RWPE2 (cell line): Measurements from ENCODE around the gene UFC1.
A peak's percentile ranks its signal among the peaks of the same experiment; 100 is the strongest.

Experiments used
- ATAC-seq: fragments of 200-7000 bp; cut with Tn5 transposase; 3 replicates; pipeline ENCODE4 v1.9.1; 2021; ENCODE audit warnings: low read depth
- DNase-seq: peaks from one replicate; pipeline ENCODE4 v3.0.0-alpha.2; 2020; ENCODE audit warnings: low spot score
- H3K27ac ChIP-seq: fragments of 450-650 bp; 2 replicates; pipeline ENCODE4 v1.5.1; 2017; ENCODE audit warnings: mild to moderate bottlenecking; ENCODE audit not compliant: poor library complexity, severe bottlenecking
- H3K27me3 ChIP-seq: fragments of 250-450 bp; sonication (Bioruptor Pico); 2 replicates; pipeline ENCODE4 v1.5.1; 2021; ENCODE audit warnings: mild to moderate bottlenecking, moderate library complexity; ENCODE audit not compliant: insufficient read depth, poor library complexity, severe bottlenecking
- H3K36me3 ChIP-seq: fragments of 250-450 bp; sonication (Bioruptor Pico); 2 replicates; pipeline ENCODE4 v1.5.1; 2020; ENCODE audit warnings: low read depth, mild to moderate bottlenecking, moderate library complexity
- H3K4me1 ChIP-seq: fragments of 250-450 bp; sonication (Bioruptor Pico); 2 replicates; pipeline ENCODE4 v1.5.1; 2021; ENCODE audit warnings: mild to moderate bottlenecking, moderate library complexity; ENCODE audit not compliant: insufficient read depth, poor library complexity, severe bottlenecking
- H3K4me3 ChIP-seq: fragments of 250-450 bp; sonication (Bioruptor Pico); 2 replicates; pipeline ENCODE4 v1.5.1; 2021; ENCODE audit warnings: mild to moderate bottlenecking, moderate library complexity; ENCODE audit not compliant: severe bottlenecking
- H3K9me3 ChIP-seq: fragments of 250-450 bp; sonication (Bioruptor Pico); 2 replicates; pipeline ENCODE4 v1.5.1; 2021; ENCODE audit warnings: mild to moderate bottlenecking, moderate library complexity; ENCODE audit not compliant: severe bottlenecking
- TF ChIP-seq, protein P1 (sequence below): fragments of 450-650 bp; IDR thresholded peaks from one replicate; pipeline ENCODE4 v1.5.1; 2017; ENCODE audit warnings: mild to moderate bottlenecking, moderate library complexity; ENCODE audit not compliant: poor library complexity, severe bottlenecking

Gene UFC1

DNA sequence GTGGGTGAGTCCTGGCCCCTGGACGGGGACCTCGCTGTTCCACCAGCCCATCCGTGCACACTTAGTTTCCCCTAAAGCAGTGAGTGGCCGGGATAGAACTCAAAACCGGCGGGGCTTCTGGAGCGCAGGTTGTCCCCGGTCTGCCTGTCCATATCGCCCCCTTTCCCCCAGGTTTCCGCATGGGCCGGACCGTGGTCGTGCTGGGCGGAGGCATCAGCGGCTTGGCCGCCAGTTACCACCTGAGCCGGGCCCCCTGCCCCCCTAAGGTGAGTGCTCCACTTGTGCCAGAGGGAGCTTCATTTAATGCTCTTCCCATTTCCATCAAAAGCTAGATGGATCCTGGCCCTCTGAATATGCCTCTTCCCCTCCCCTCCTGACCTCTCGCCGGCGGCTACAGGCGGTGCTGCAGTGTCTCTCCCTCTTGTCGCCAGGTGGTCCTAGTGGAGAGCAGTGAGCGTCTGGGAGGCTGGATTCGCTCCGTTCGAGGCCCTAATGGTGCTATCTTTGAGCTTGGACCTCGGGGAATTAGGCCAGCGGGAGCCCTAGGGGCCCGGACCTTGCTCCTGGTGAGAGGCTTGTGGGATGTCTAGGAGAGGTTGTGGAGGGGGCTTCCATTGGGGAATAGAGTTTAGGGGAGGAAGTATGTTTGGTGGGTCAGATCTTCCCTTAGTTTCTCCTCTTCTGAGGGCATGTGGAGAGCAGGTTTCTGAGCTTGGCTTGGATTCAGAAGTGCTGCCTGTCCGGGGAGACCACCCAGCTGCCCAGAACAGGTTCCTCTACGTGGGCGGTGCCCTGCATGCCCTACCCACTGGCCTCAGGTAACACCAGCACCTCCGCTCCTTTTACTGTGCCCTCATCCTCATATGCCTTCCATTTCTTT is 13.1 kb downstream of the UFC1 start:
- DNase-seq, result no peak
- Histone ChIP-seq H3K36me3 (peaks cover 26% of the 10 kb centered on the region), H3K4me1 (no peaks in the 10 kb centered on the region)

DNA sequence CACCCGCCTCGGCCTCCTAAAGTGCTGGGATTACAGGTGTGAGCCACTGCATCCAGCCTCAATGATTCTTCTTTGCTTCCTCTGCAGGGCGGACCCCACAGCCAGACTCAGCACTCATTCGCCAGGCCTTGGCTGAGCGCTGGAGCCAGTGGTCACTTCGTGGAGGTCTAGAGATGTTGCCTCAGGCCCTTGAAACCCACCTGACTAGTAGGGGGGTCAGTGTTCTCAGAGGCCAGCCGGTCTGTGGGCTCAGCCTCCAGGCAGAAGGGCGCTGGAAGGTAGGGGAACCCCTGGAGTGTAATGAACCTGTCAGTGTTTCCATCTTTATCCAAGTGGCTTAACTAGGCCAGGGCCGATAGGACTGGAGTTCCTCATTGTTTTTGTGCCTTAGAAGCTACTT is 15.1 kb downstream of the UFC1 start:
- DNase-seq (no peak), ATAC-seq (no peak)
- Histone ChIP-seq H3K27me3 (no peaks in the 10 kb centered on the region), H3K4me3 (no peak overlapping the region), H3K9me3 (no peaks in the 10 kb centered on the region), H3K27ac (no peak overlapping the region), H3K4me1 (no peaks in the 10 kb centered on the region), H3K36me3 (peaks cover 31% of the 10 kb centered on the region)
- TF ChIP-seq, protein P1, sequence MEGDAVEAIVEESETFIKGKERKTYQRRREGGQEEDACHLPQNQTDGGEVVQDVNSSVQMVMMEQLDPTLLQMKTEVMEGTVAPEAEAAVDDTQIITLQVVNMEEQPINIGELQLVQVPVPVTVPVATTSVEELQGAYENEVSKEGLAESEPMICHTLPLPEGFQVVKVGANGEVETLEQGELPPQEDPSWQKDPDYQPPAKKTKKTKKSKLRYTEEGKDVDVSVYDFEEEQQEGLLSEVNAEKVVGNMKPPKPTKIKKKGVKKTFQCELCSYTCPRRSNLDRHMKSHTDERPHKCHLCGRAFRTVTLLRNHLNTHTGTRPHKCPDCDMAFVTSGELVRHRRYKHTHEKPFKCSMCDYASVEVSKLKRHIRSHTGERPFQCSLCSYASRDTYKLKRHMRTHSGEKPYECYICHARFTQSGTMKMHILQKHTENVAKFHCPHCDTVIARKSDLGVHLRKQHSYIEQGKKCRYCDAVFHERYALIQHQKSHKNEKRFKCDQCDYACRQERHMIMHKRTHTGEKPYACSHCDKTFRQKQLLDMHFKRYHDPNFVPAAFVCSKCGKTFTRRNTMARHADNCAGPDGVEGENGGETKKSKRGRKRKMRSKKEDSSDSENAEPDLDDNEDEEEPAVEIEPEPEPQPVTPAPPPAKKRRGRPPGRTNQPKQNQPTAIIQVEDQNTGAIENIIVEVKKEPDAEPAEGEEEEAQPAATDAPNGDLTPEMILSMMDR, result no peak

More for the DNA sequence above, 13.1 kb downstream of the UFC1 start:
- Histone ChIP-seq H3K4me3 (peak overlapping the region; percentile 61), H3K27me3 (no peaks in the 10 kb centered on the region), H3K27ac (peak overlapping the region; percentile 28), H3K9me3 (no peaks in the 10 kb centered on the region)
- no peak; the same call in 2 of the 3 replicates for ATAC-seq
- TF ChIP-seq, protein P1, result no peak

DNA sequence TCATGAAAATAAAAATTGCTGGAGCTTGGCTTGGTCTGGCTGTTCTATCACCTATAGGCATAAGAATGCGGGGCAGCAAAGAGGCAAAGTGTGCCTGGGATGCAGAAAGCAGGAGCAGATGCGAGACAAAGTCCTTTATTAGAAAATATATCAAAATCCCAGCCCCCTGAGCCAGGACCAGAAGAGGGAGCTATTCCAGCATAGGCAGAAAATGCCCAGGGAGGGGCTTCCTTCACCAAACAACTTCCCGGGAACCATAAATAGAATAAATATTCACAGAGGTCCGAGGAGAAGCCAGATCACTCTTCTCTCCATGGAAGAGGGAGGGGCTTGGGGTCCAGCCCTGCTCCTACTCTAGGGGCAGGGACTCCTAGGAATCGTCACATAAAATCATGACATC is 17.4 kb downstream of the UFC1 start:
- no peaks in the 10 kb centered on the region for H3K9me3 ChIP-seq
- H3K27me3 ChIP-seq, result no peaks in the 10 kb centered on the region
- H3K27ac ChIP-seq, result no peak overlapping the region
- ATAC-seq, result no peak
- no peak for DNase-seq
- no peak overlapping the region for H3K4me3 ChIP-seq
- TF ChIP-seq, protein P1, result no peak
- peaks cover 49% of the 10 kb centered on the region for H3K36me3 ChIP-seq
- H3K4me1 ChIP-seq, result peaks cover under 1% of the 10 kb centered on the region

DNA sequence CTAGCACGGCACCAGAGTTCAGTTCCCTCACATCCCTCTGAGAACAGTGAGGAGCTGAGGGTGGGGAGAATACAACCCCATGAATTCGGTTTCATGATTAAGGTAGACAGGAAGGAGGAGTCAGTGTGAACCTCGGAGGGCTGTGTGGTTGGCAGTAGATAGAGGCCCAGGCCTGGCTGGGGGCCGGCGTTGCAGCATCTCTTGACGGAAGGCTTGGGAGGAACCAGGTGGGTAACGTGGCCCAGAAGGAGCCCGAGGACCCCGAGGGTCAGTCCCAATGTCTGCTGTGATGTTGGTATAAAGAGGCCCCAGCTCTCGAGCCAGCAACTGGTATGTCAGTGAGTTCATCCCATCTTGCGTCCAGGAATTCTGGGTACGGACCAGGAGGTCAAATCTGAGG is 17.9 kb downstream of the UFC1 start:
- H3K36me3 ChIP-seq, result peaks cover 49% of the 10 kb centered on the region
- TF ChIP-seq, protein P1, result no peak

DNA sequence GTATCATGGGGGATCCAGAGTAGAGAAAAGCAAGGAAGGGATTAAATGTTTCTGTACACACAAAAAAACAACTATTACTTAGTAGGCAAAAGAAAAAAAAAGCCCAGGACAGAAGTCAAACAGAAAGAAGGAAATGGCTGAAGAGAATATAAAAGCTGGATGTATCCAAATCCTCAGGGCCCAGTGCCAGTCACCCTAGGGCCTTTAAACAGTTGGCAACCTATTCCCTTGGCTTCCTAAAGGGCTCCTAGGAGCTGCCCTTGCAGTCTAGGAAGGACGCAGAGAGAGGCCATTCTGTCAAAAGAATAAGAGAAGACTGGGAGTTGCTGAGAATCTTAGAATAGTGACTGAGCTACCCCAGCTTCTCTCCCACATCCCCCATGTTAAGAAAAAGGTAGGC is 18.6 kb downstream of the UFC1 start:
- Histone ChIP-seq H3K27me3 (no peaks in the 10 kb centered on the region), H3K27ac (no peak overlapping the region), H3K4me1 (peaks cover 5% of the 10 kb centered on the region), H3K9me3 (no peaks in the 10 kb centered on the region), H3K4me3 (no peak overlapping the region), H3K36me3 (peaks cover 49% of the 10 kb centered on the region)
- TF ChIP-seq, protein P1, result no peak
- DNase-seq (no peak), ATAC-seq (no peak)

More for the DNA sequence above, 17.9 kb downstream of the UFC1 start:
- Histone ChIP-seq H3K9me3 (no peaks in the 10 kb centered on the region), H3K27me3 (no peaks in the 10 kb centered on the region), H3K4me3 (no peak overlapping the region), H3K4me1 (peaks cover 5% of the 10 kb centered on the region), H3K27ac (no peak overlapping the region)
- ATAC-seq, result no peak
- no peak for DNase-seq
